Measurements from ENCODE around the gene CARD11.

The CARD11 gene

DNA sequence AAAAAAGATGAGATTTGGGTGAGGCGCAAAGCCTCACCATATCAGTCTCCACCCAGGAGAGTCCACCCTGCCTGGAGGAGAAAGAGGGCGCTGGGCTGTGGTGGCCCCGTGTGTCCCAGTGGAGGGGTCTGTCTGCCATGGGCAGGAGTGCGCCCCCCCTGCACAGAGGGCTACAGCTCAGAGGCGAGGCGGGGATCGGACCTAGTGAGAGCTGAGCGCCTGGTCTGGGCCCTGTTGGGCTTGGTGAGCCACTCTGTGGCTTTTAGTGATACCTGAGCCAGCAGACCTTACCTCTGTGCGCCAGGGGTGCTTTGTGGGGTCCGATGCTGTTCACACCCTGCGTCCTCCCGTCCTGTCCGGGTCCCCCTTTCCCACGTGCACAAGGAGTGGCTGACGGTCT lies 173.7 kb downstream of the CARD11 start:
- no peak overlapping the region for H2BK15ac ChIP-seq (replicated peaks; ENCODE audit: low read depth)
- no peak for DNase-seq
- no peaks in the 10 kb centered on the region for H3K4me1 ChIP-seq (ENCODE audit: control insufficient read depth, low read depth, low read length)
- H3K18ac ChIP-seq (ENCODE audit: low read length) = no peak overlapping the region
- no peaks in the 10 kb centered on the region for H3K27me3 ChIP-seq (ENCODE audit: insufficient read depth, low read length, poor library complexity)
- no peak overlapping the region for H3K27ac ChIP-seq (ENCODE audit: low read depth, low read length)
- H3K4ac ChIP-seq (ENCODE audit: low read depth, low read length) = no peak overlapping the region
- no peak overlapping the region for H2BK120ac ChIP-seq (ENCODE audit: low read depth, low read length)
- peak overlapping the region; percentile 1 for H3K56ac ChIP-seq (ENCODE audit: low read length)
- H3K36me3 ChIP-seq (ENCODE audit: control insufficient read depth, insufficient read depth, low read length) = no peaks in the 10 kb centered on the region
- no peak overlapping the region for H2AK5ac ChIP-seq (ENCODE audit: low read length)
- H3K4me2 ChIP-seq (ENCODE audit: low read length) = no peak overlapping the region
- H3K79me2 ChIP-seq (ENCODE audit: control insufficient read depth, insufficient read depth, low read length) = no peaks in the 10 kb centered on the region
- no peak overlapping the region for H4K5ac ChIP-seq (ENCODE audit: low read length)
- H2BK5ac ChIP-seq (ENCODE audit: low read length) = no peak overlapping the region
- H3K9ac ChIP-seq (ENCODE audit: low read length) = no peak overlapping the region
- no CpG with 5 or more reads among the region's 15 CpGs for WGBS (ENCODE audit: extremely low coverage, insufficient coverage, low lambda C conversion rate)
- no peaks in the 10 kb centered on the region for H3K79me1 ChIP-seq (ENCODE audit: low read length)
- H4K8ac ChIP-seq (ENCODE audit: low read depth, low read length) = no peak overlapping the region
- H3K4me3 ChIP-seq (ENCODE audit: low read length) = no peak overlapping the region
- H3K23ac ChIP-seq (ENCODE audit: low read length) = no peak overlapping the region

DNA sequence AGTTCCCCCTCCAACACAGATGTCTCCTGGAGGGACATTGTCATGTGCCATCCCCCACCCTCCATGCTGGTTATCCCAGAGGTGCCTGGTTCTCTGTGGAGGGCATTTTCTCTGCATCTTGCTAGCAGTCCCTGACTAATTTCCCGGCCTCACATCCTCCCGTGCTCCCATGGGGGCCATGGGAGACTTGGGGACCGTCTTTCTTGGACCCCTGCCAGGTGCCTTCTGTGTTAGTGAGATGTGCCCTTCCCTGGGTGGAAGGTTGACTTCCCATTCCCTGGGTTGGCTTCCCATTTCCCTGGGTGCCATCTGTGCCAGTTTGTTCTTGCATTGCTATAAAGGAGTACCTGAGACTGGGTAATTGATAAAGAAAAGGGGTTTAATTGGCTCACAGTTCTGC lies 177.1 kb downstream of the CARD11 start:
- Histone ChIP-seq H3K4me1 (ENCODE audit: control insufficient read depth, low read depth, low read length) (peaks cover 5% of the 10 kb centered on the region), H3K56ac (ENCODE audit: low read length) (no peak overlapping the region), H3K4me2 (ENCODE audit: low read length) (no peak overlapping the region), H3K4me3 (ENCODE audit: low read length) (no peak overlapping the region), H2BK5ac (ENCODE audit: low read length) (no peak overlapping the region), H4K8ac (ENCODE audit: low read depth, low read length) (no peak overlapping the region), H3K36me3 (ENCODE audit: control insufficient read depth, insufficient read depth, low read length) (no peaks in the 10 kb centered on the region), H3K79me2 (ENCODE audit: control insufficient read depth, insufficient read depth, low read length) (no peaks in the 10 kb centered on the region), H2AK5ac (ENCODE audit: low read length) (no peak overlapping the region), H4K5ac (ENCODE audit: low read length) (no peak overlapping the region), H3K27me3 (ENCODE audit: insufficient read depth, low read length, poor library complexity) (no peaks in the 10 kb centered on the region), H3K79me1 (ENCODE audit: low read length) (no peaks in the 10 kb centered on the region), H3K9ac (ENCODE audit: low read length) (no peak overlapping the region), H2BK120ac (ENCODE audit: low read depth, low read length) (no peak overlapping the region), H3K23ac (ENCODE audit: low read length) (no peak overlapping the region), H3K4ac (ENCODE audit: low read depth, low read length) (no peak overlapping the region), H3K18ac (ENCODE audit: low read length) (no peak overlapping the region), H3K27ac (ENCODE audit: low read depth, low read length) (no peak overlapping the region), H2BK15ac (replicated peaks; ENCODE audit: low read depth) (no peak overlapping the region)
- no CpG with 5 or more reads among the region's 3 CpGs for WGBS (ENCODE audit: extremely low coverage, insufficient coverage, low lambda C conversion rate)
- no peak for DNase-seq

DNA sequence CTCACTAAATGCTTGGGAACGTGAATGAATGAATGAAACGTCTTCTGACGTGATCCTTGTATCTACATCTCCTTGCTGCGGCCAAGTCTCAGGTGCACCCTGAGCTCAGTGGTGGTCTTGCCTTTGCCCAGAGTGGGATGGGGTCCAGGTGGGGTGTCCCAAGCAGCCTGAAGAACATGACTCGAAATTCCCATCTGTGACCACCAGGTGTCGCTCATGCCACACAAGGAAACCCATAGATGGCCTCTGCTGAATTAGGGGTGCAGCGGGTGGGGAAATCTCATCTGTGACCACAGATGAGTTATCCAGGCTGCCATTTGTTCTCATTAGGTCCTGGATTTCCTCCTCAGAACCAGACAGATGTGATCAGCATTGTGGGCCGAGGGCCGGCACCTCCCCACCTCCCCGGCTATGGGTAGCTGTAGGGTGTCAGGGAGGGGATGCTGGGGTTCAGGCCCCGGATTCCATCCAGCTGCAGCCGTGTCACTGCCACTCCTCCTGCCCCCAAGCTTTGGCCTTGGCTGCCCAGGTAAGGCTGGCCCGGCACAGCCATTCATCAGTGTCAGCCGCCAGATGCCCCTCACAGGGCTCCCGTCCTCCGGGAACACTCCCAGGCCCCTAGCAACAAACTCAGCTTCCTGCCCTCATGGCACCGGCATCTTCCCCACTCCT lies 178.5 kb downstream of the CARD11 start:
- Histone ChIP-seq H3K4me1 (ENCODE audit: control insufficient read depth, low read depth, low read length) (peaks cover 5% of the 10 kb centered on the region), H4K5ac (ENCODE audit: low read length) (no peak overlapping the region), H3K56ac (ENCODE audit: low read length) (no peak overlapping the region), H3K79me2 (ENCODE audit: control insufficient read depth, insufficient read depth, low read length) (no peaks in the 10 kb centered on the region), H3K27ac (ENCODE audit: low read depth, low read length) (no peak overlapping the region), H2BK5ac (ENCODE audit: low read length) (no peak overlapping the region), H3K27me3 (ENCODE audit: insufficient read depth, low read length, poor library complexity) (no peaks in the 10 kb centered on the region), H4K8ac (ENCODE audit: low read depth, low read length) (no peak overlapping the region), H3K18ac (ENCODE audit: low read length) (no peak overlapping the region), H3K9ac (ENCODE audit: low read length) (no peak overlapping the region), H2BK15ac (replicated peaks; ENCODE audit: low read depth) (no peak overlapping the region), H3K4me3 (ENCODE audit: low read length) (no peak overlapping the region), H3K4me2 (ENCODE audit: low read length) (no peak overlapping the region), H3K79me1 (ENCODE audit: low read length) (no peaks in the 10 kb centered on the region), H2BK120ac (ENCODE audit: low read depth, low read length) (no peak overlapping the region), H2AK5ac (ENCODE audit: low read length) (no peak overlapping the region), H3K36me3 (ENCODE audit: control insufficient read depth, insufficient read depth, low read length) (no peaks in the 10 kb centered on the region), H3K4ac (ENCODE audit: low read depth, low read length) (no peak overlapping the region), H3K23ac (ENCODE audit: low read length) (no peak overlapping the region)
- WGBS (ENCODE audit: extremely low coverage, insufficient coverage, low lambda C conversion rate) = no CpG with 5 or more reads among the region's 17 CpGs
- peak; percentile 72 for DNase-seq

DNA sequence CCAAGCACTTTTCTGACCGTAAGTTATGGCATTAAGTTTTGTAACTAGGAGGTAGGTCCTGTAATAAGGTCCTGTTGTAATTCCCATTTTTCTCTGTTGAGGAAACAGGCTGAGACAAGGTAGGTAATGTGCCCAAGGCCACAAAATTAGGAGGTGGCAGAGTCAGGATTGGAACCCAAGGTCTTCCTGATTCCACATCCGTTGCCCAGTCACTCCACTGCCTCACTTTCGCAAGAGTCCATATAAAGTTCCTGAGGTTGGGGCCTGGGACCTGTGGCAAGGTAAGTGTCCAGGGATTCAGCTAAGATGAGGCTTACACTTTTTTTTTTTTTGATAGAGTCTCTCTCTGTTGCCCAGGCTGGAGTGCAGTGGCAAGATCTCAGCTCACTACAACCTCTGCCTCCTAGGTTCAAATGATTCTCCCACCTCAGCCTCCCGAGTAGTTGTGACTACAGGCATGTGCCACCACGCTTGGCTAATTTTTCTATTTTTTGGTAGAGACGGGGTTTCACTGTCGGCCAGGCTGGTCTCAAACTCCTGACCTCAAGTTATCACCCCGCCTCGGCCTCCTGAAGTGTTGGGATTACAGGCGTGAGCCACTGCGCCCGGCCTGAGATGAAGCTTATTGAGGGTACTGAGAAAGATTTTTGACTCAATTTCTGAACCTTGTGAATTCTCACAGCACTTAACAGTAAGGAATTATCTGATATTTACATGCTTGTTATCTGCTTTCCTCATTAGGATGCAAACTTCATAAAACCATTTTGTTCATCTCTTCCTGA lies 179.3 kb downstream of the CARD11 start:
- H3K4me1 ChIP-seq (ENCODE audit: control insufficient read depth, low read depth, low read length) = peaks cover 5% of the 10 kb centered on the region
- no peak overlapping the region for H4K5ac ChIP-seq (ENCODE audit: low read length)
- H3K23ac ChIP-seq (ENCODE audit: low read length) = no peak overlapping the region
- no peaks in the 10 kb centered on the region for H3K79me2 ChIP-seq (ENCODE audit: control insufficient read depth, insufficient read depth, low read length)
- no peak overlapping the region for H4K8ac ChIP-seq (ENCODE audit: low read depth, low read length)
- peak overlapping the region; percentile 3 for H3K9ac ChIP-seq (ENCODE audit: low read length)
- no peaks in the 10 kb centered on the region for H3K27me3 ChIP-seq (ENCODE audit: insufficient read depth, low read length, poor library complexity)
- peak overlapping the region; percentile 66 for H2BK5ac ChIP-seq (ENCODE audit: low read length)
- no peaks in the 10 kb centered on the region for H3K79me1 ChIP-seq (ENCODE audit: low read length)
- peak overlapping the region; percentile 91 for H3K27ac ChIP-seq (ENCODE audit: low read depth, low read length)
- WGBS (ENCODE audit: extremely low coverage, insufficient coverage, low lambda C conversion rate) = no CpG with 5 or more reads among the region's 12 CpGs
- peak overlapping the region; percentile 28 for H3K18ac ChIP-seq (ENCODE audit: low read length)
- H2AK5ac ChIP-seq (ENCODE audit: low read length) = no peak overlapping the region
- peak overlapping the region; percentile 88 for H3K4ac ChIP-seq (ENCODE audit: low read depth, low read length)
- H3K56ac ChIP-seq (ENCODE audit: low read length) = peak overlapping the region; percentile 79
- H2BK15ac ChIP-seq (replicated peaks; ENCODE audit: low read depth) = no peak overlapping the region
- no peak overlapping the region for H3K4me2 ChIP-seq (ENCODE audit: low read length)
- H2BK120ac ChIP-seq (ENCODE audit: low read depth, low read length) = peak overlapping the region; percentile 39
- H3K4me3 ChIP-seq (ENCODE audit: low read length) = no peak overlapping the region
- peak; percentile 58 for DNase-seq
- no peaks in the 10 kb centered on the region for H3K36me3 ChIP-seq (ENCODE audit: control insufficient read depth, insufficient read depth, low read length)

DNA sequence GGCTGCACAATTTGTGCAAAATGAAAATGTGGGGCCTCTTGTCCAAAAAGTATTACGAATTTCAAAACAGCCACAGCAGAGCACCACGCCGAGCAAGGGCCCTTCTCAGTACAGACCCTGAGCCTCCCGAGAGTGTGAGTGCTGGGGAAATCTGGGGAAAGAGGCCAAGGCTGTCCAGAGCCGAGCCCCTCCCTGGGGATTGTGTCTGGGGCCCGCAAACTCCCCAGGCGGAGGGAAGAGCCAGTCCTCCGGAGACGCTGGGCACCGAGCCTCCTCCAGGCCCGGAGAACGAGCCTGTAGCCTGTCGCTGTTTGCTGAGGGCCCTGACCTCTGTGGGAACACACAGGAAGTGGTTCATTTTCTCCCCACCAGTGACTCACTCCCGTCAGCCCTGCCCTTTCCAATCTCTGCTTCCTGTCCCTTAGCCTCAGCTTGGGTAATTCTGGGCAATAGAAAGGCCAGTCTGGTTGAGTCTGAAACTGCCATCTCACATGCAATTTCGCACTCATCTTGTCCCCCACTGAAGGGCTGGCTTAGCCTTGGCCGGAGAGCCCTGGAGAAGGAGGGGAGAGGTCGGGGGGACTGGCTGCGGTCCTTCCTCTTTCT lies 180.1 kb downstream of the CARD11 start:
- no peak overlapping the region for H3K4me3 ChIP-seq (ENCODE audit: low read length)
- peak overlapping the region; percentile 91 for H3K27ac ChIP-seq (ENCODE audit: low read depth, low read length)
- H3K79me2 ChIP-seq (ENCODE audit: control insufficient read depth, insufficient read depth, low read length) = no peaks in the 10 kb centered on the region
- peak overlapping the region; percentile 39 for H3K9ac ChIP-seq (ENCODE audit: low read length)
- H2BK15ac ChIP-seq (replicated peaks; ENCODE audit: low read depth) = peak overlapping the region; percentile 8
- peak overlapping the region; percentile 88 for H3K4ac ChIP-seq (ENCODE audit: low read depth, low read length)
- H3K4me1 ChIP-seq (ENCODE audit: control insufficient read depth, low read depth, low read length) = peaks cover 5% of the 10 kb centered on the region
- DNase-seq = peak; percentile 94
- H2BK5ac ChIP-seq (ENCODE audit: low read length) = peak overlapping the region; percentile 97
- H3K18ac ChIP-seq (ENCODE audit: low read length) = peak overlapping the region; percentile 88
- H3K4me2 ChIP-seq (ENCODE audit: low read length) = no peak overlapping the region
- peak overlapping the region; percentile 63 for H2BK120ac ChIP-seq (ENCODE audit: low read depth, low read length)
- no peak overlapping the region for H3K23ac ChIP-seq (ENCODE audit: low read length)
- no peak overlapping the region for H4K5ac ChIP-seq (ENCODE audit: low read length)
- H3K79me1 ChIP-seq (ENCODE audit: low read length) = no peaks in the 10 kb centered on the region
- WGBS (ENCODE audit: extremely low coverage, insufficient coverage, low lambda C conversion rate) = no CpG with 5 or more reads among the region's 18 CpGs
- H2AK5ac ChIP-seq (ENCODE audit: low read length) = no peak overlapping the region
- H3K56ac ChIP-seq (ENCODE audit: low read length) = peak overlapping the region; percentile 79
- H3K27me3 ChIP-seq (ENCODE audit: insufficient read depth, low read length, poor library complexity) = no peaks in the 10 kb centered on the region
- H4K8ac ChIP-seq (ENCODE audit: low read depth, low read length) = no peak overlapping the region
- no peaks in the 10 kb centered on the region for H3K36me3 ChIP-seq (ENCODE audit: control insufficient read depth, insufficient read depth, low read length)
